Erythroblast (primary cell): Measurements from ENCODE around the gene GLIS1.

ENCODE experiments used
- DNase-seq, 2 experiments: peaks; one replicate each; lab custom pipeline; 2025; lab: John Stamatoyannopoulos, UW
- GATA1 ChIP-seq: IDR thresholded peaks from 2 replicates; pipeline ENCODE4 v1.6.1; 2011; ENCODE audit warnings: low read depth, mild to moderate bottlenecking, control low read depth, low read length, moderate library complexity
- POLR2A ChIP-seq: IDR thresholded peaks from 2 replicates; pipeline ENCODE4 v1.6.1; 2011; ENCODE audit warnings: mild to moderate bottlenecking, low read length

Gene GLIS1

GRCh38 chr1:53646732-53647131 is 92.2 kb downstream of the GLIS1 start:
- DNase-seq, result no peak
- no peak for TF ChIP-seq GATA1
- TF ChIP-seq POLR2A, result no peak

GRCh38 chr1:53645690-53646078 is 93.3 kb downstream of the GLIS1 start:
- no peak for DNase-seq
- TF ChIP-seq GATA1 (no peak), POLR2A (no peak)

- no peak for DNase-seq
These were observed 93.9 kb downstream of the GLIS1 start for GRCh38 chr1:53644909-53645689.

GRCh38 chr1:53644496-53644895 is 94.5 kb downstream of the GLIS1 start:
- DNase-seq, result no peak

More at GRCh38 chr1:53644909-53645689, 93.9 kb downstream of the GLIS1 start:
- no peak for TF ChIP-seq GATA1
- TF ChIP-seq POLR2A, result no peak

GRCh38 chr1:53643881-53644390 is 95.0 kb downstream of the GLIS1 start:
- DNase-seq, result no peak
- TF ChIP-seq GATA1 (no peak), POLR2A (no peak)

More at GRCh38 chr1:53644496-53644895, 94.5 kb downstream of the GLIS1 start:
- TF ChIP-seq GATA1, result no peak
- TF ChIP-seq POLR2A, result no peak

- no peak for DNase-seq
- no peak for TF ChIP-seq POLR2A
- no peak for TF ChIP-seq GATA1
These were observed 95.7 kb downstream of the GLIS1 start for GRCh38 chr1:53643041-53643880.

- TF ChIP-seq GATA1 (no peak), POLR2A (no peak)
- no peak for DNase-seq
These were observed 96.4 kb downstream of the GLIS1 start for GRCh38 chr1:53642607-53643006.

- TF ChIP-seq POLR2A (no peak), GATA1 (no peak)
- no peak for DNase-seq
These were observed 96.8 kb downstream of the GLIS1 start for GRCh38 chr1:53642215-53642555.

- TF ChIP-seq GATA1 (no peak), POLR2A (no peak)
- no peak for DNase-seq
These were observed 97.3 kb downstream of the GLIS1 start for GRCh38 chr1:53641481-53642214.

- no peak for DNase-seq
- TF ChIP-seq POLR2A (no peak), GATA1 (no peak)
These were observed 98.3 kb downstream of the GLIS1 start for GRCh38 chr1:53640701-53641075.

- no peak for DNase-seq
- TF ChIP-seq GATA1 (no peak), POLR2A (no peak)
These were observed 98.8 kb downstream of the GLIS1 start for GRCh38 chr1:53639996-53640700.

GRCh38 chr1:53639251-53639763 is 99.7 kb downstream of the GLIS1 start:
- no peak for TF ChIP-seq POLR2A
- TF ChIP-seq GATA1, result no peak
- DNase-seq, result no peak
